PC-3 (cell line): ENCODE results near the gene TEX29. TPM values are rescaled to one million over a fixed set of nuclear protein-coding genes. Genes with fewer than 3 reads are reported as not detected.

Source experiments
- ATAC-seq: fragments of 200-7000 bp; cut with Tn5 transposase; 2 replicates; pipeline ENCODE4 v1.9.1; 2020; ENCODE audit warnings: mild to moderate bottlenecking, moderate library complexity
- BruUV-seq: library from RNA; stranded (reverse); fragments of 400-500 nt; replicated peaks from 2 replicates; lab custom pipeline; 2021; lab: Mats Ljungman, UMichigan
- CTCF ChIA-PET: fragments of 300-600 bp; sonication (Branson Sonifier 250); formaldehyde crosslinking; loops from one replicate; lab custom pipeline; 2022; ENCODE audit warnings: antibody characterized with exemption; lab: Charles Lee
- POLR2A ChIA-PET: fragments of 300-600 bp; sonication (Branson Sonifier 250); formaldehyde crosslinking; loops from one replicate; lab custom pipeline; 2022; ENCODE audit warnings: antibody characterized with exemption; ENCODE audit not compliant: unreplicated experiment; lab: Charles Lee
- DNase-seq: peaks from one replicate; pipeline ENCODE4 v3.0.0-alpha.2; 2015
- H2AFZ ChIP-seq: fragments of 300-600 bp; sonication (generic); 2 replicates; pipeline ENCODE4 v1.6.0; 2016; ENCODE audit warnings: antibody characterized with exemption, low read length
- H3F3A ChIP-seq: fragments of 300-600 bp; sonication (generic); one replicate; pipeline ENCODE4 v1.6.0; 2017; ENCODE audit warnings: antibody characterized with exemption, low read length, control low read depth, mild to moderate bottlenecking; ENCODE audit not compliant: unreplicated experiment
- H3K27ac ChIP-seq: fragments of 300-600 bp; sonication (generic); 2 replicates; pipeline ENCODE4 v1.5.1; 2016; ENCODE audit warnings: mild to moderate bottlenecking, low read length
- H3K27me3 ChIP-seq: fragments of 300-600 bp; sonication (generic); 2 replicates; pipeline ENCODE4 v1.6.1; 2016; ENCODE audit warnings: low read length, mixed read lengths
- H3K36me3 ChIP-seq: fragments of 300-600 bp; sonication (generic); 2 replicates; pipeline ENCODE4 v1.6.1; 2016; ENCODE audit warnings: low read depth, mixed run types, low read length, mixed read lengths
- H3K4me1 ChIP-seq: fragments of 300-600 bp; sonication (generic); 2 replicates; pipeline ENCODE4 v1.5.1; 2016; ENCODE audit warnings: low read length; ENCODE audit not compliant: insufficient read depth
- H3K4me2 ChIP-seq: fragments of 300-600 bp; sonication (generic); 2 replicates; pipeline ENCODE4 v1.6.0; 2016; ENCODE audit warnings: low read length
- H3K4me3 ChIP-seq: fragments of 300-600 bp; sonication (generic); 2 replicates; pipeline ENCODE4 v1.5.1; 2016; ENCODE audit warnings: mild to moderate bottlenecking, low read length, mixed read lengths
- H3K79me2 ChIP-seq: fragments of 300-600 bp; sonication (generic); 2 replicates; pipeline ENCODE4 v1.6.1; 2017; ENCODE audit warnings: low read length, mixed read lengths
- H3K9ac ChIP-seq: fragments of 300-600 bp; sonication (generic); 2 replicates; pipeline ENCODE4 v1.6.0; 2016; ENCODE audit warnings: mild to moderate bottlenecking, low read length
- H3K9me2 ChIP-seq: fragments of 300-600 bp; sonication (generic); replicated peaks from 2 replicates; pipeline ENCODE4 v1.6.1; 2016; ENCODE audit warnings: mixed run types, low read length, mixed read lengths
- H3K9me3 ChIP-seq: fragments of 300-600 bp; sonication (generic); 2 replicates; pipeline ENCODE4 v1.6.1; 2016; ENCODE audit warnings: low read length, mixed read lengths
- H4K20me1 ChIP-seq: fragments of 300-600 bp; sonication (generic); 2 replicates; pipeline ENCODE4 v1.6.1; 2016; ENCODE audit warnings: low read length, mixed read lengths
- CTCF ChIP-seq: fragments of 300-600 bp; sonication (generic); conservative IDR thresholded peaks from 2 replicates; pipeline ENCODE4 v1.5.1; 2017; ENCODE audit warnings: antibody characterized with exemption, low read depth, mild to moderate bottlenecking, low read length
- EZH2 ChIP-seq: fragments of 300-600 bp; sonication (generic); IDR thresholded peaks from one replicate; pipeline ENCODE4 v1.6.1; 2017; ENCODE audit warnings: antibody characterized with exemption, mild to moderate bottlenecking, low read length; ENCODE audit not compliant: unreplicated experiment
- EZH2phosphoT487 ChIP-seq: fragments of 300-600 bp; sonication (generic); IDR thresholded peaks from 2 replicates; pipeline ENCODE4 v1.6.1; 2018; ENCODE audit warnings: mild to moderate bottlenecking, antibody characterized with exemption, low read length, borderline replicate concordance
- intact Hi-C: fragments of 100-400 bp; cut with micrococcal nuclease; formaldehyde crosslinking; loops from 2 replicates; pipeline ENCODE4 v1.9.0; 2023
- total RNA-seq: library from RNA; depleted of rRNA; stranded (reverse); fragments of >200 nt; gene quantifications from 2 replicates; pipeline ENCODE4 v1.2.3, GENCODE V29; 2014

TEX29 gene
- total RNA-seq, 1 experiment from 2014 or later = not detected

- Histone ChIP-seq H3K27me3 (peaks cover 8% of the 10 kb centered on the region), H3K9me2 (no peaks in the 10 kb centered on the region), H3K9ac (no peak overlapping the region), H3F3A (no peaks in the 10 kb centered on the region), H2AFZ (no peak overlapping the region), H4K20me1 (no peaks in the 10 kb centered on the region), H3K4me3 (no peak overlapping the region), H3K36me3 (no peaks in the 10 kb centered on the region), H3K4me1 (no peaks in the 10 kb centered on the region), H3K9me3 (no peaks in the 10 kb centered on the region), H3K27ac (no peak overlapping the region), H3K4me2 (no peak overlapping the region), H3K79me2 (no peaks in the 10 kb centered on the region)
- intact Hi-C loops = no loop called here
- TF ChIP-seq EZH2phosphoT487 = no peak
- TF ChIP-seq EZH2 = no peak
- TF ChIP-seq CTCF = no peak
- ATAC-seq (no peak), DNase-seq (no peak)
- CTCF ChIA-PET = no interaction called here
- POLR2A ChIA-PET = no interaction called here
- no TSS peak for BruUV-seq
Observed at GRCh38 chr13:111384441-111385182, 64.2 kb downstream of the TEX29 start.

GRCh38 chr13:111385183-111385857 lies 64.9 kb downstream of the TEX29 start:
- H4K20me1 ChIP-seq = no peaks in the 10 kb centered on the region
- no peak for DNase-seq

More at GRCh38 chr13:111385183-111385857, 64.9 kb downstream of the TEX29 start:
- Histone ChIP-seq H3K9me2 (no peaks in the 10 kb centered on the region), H3K79me2 (no peaks in the 10 kb centered on the region), H3K27ac (no peak overlapping the region), H3K36me3 (no peaks in the 10 kb centered on the region), H3K4me3 (no peak overlapping the region), H3K4me1 (no peaks in the 10 kb centered on the region), H2AFZ (no peak overlapping the region), H3K9ac (no peak overlapping the region), H3F3A (no peaks in the 10 kb centered on the region), H3K9me3 (no peaks in the 10 kb centered on the region), H3K27me3 (peaks cover 7% of the 10 kb centered on the region), H3K4me2 (no peak overlapping the region)
- TF ChIP-seq EZH2phosphoT487 (no peak), EZH2 (no peak), CTCF (no peak)
- no peak for ATAC-seq
- intact Hi-C loops = no loop called here
- no TSS peak for BruUV-seq
- POLR2A ChIA-PET = no interaction called here
- CTCF ChIA-PET = no interaction called here
